ENCODE results near the gene VWF. TPM values are rescaled to one million over a fixed set of nuclear protein-coding genes. Genes with fewer than 3 reads are reported as not detected.
"Not testable (repeated sequence)": the region's sequence is repeated elsewhere in the genome, so short reads cannot be mapped to it uniquely, and the experiment has no call there.

VWF gene
- total RNA-seq, 1 experiment from 2014 or later, result not detected

DNA sequence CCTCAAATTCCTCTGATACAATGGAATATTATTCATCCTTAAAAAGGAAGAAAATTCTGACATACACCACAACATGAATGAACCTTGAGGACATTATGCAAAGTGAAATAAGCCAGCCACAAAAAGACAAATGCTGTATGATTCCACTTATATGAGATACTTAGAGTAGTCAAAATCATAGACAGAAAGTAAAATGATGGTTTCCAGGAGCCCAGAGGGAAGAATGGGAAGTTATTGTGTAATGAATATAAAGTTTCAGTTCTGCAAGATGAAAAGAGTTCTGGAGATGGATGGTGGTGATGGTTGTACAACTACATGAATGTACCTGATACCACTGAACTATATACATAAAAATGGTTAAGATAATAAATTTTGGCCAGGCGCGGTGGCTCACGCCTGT is 18.3 kb downstream of the VWF start:
- POLR2A ChIA-PET (ENCODE audit: unreplicated experiment), result no interaction called here

GRCh38 chr12:6104842-6105241 is 19.6 kb downstream of the VWF start:
- Histone ChIP-seq H3K36me3 (ENCODE audit: low read depth, low read length) (no peaks in the 10 kb centered on the region), H3K9ac (ENCODE audit: low read length) (no peak overlapping the region), H3K27me3 (ENCODE audit: low read length) (no peaks in the 10 kb centered on the region), H3K79me2 (ENCODE audit: low read length) (no peaks in the 10 kb centered on the region), H3K4me2 (ENCODE audit: low read length) (no peak overlapping the region), H3F3A (ENCODE audit: low read length, unreplicated experiment) (no peaks in the 10 kb centered on the region), H4K20me1 (ENCODE audit: low read length) (no peaks in the 10 kb centered on the region), H3K4me3 (ENCODE audit: low read length) (no peak overlapping the region), H3K27ac (ENCODE audit: low read length) (no peak overlapping the region), H2AFZ (ENCODE audit: low read length) (no peak overlapping the region), H3K9me2 (replicated peaks; ENCODE audit: low read length) (no peaks in the 10 kb centered on the region), H3K4me1 (ENCODE audit: insufficient read depth, low read length) (no peaks in the 10 kb centered on the region), H3K9me3 (ENCODE audit: low read length) (no peaks in the 10 kb centered on the region)
- POLR2A ChIA-PET (ENCODE audit: unreplicated experiment), result no interaction called here
- no peak for DNase-seq
- intact Hi-C loops (cut with micrococcal nuclease), result no loop called here
- CTCF ChIA-PET, result no interaction called here
- ATAC-seq, result no peak
- no TSS peak for BruUV-seq (replicated peaks)
- TF ChIP-seq EZH2phosphoT487 (IDR thresholded peaks at IDR 0.05; ENCODE audit: borderline replicate concordance, low read length), result no peak
- TF ChIP-seq CTCF (conservative IDR thresholded peaks at IDR 0.05; ENCODE audit: low read depth, low read length), result no peak
- TF ChIP-seq EZH2 (IDR thresholded peaks at IDR 0.05; ENCODE audit: low read length, unreplicated experiment), result no peak

More for the DNA sequence above, 18.3 kb downstream of the VWF start:
- CTCF ChIA-PET, result no interaction called here
- Histone ChIP-seq H3K27ac (ENCODE audit: low read length) (no peak overlapping the region), H3K9me2 (replicated peaks; ENCODE audit: low read length) (no peaks in the 10 kb centered on the region), H3F3A (ENCODE audit: low read length, unreplicated experiment) (no peaks in the 10 kb centered on the region), H2AFZ (ENCODE audit: low read length) (no peak overlapping the region), H4K20me1 (ENCODE audit: low read length) (no peaks in the 10 kb centered on the region), H3K4me3 (ENCODE audit: low read length) (no peak overlapping the region), H3K9me3 (ENCODE audit: low read length) (no peaks in the 10 kb centered on the region), H3K27me3 (ENCODE audit: low read length) (no peaks in the 10 kb centered on the region), H3K4me1 (ENCODE audit: insufficient read depth, low read length) (no peaks in the 10 kb centered on the region), H3K36me3 (ENCODE audit: low read depth, low read length) (no peaks in the 10 kb centered on the region), H3K9ac (ENCODE audit: low read length) (no peak overlapping the region), H3K79me2 (ENCODE audit: low read length) (no peaks in the 10 kb centered on the region), H3K4me2 (ENCODE audit: low read length) (no peak overlapping the region)
- TF ChIP-seq CTCF (conservative IDR thresholded peaks at IDR 0.05; ENCODE audit: low read depth, low read length) (no peak), EZH2phosphoT487 (IDR thresholded peaks at IDR 0.05; ENCODE audit: borderline replicate concordance, low read length) (no peak), EZH2 (IDR thresholded peaks at IDR 0.05; ENCODE audit: low read length, unreplicated experiment) (no peak)
- no TSS peak for BruUV-seq (replicated peaks)
- ATAC-seq, result no peak
- intact Hi-C loops (cut with micrococcal nuclease), result no loop called here
- no peak for DNase-seq

DNA sequence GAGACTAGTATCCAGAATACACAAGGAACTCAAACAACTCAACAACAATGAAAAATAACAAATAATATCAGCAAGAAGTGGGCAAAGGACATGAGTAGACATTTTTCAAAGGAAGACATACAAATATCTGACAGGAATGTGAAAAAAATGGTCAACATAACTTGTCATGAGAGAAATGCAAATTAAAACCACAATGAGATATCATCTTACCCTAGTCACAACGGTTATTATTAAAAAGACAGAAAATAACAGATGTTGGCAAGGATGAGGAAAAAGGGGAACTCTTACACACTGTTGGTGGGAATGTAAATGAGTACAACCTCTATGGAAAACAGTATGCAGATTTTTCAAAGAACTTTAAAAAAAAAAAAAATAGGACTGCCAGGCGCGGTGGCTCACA is 20.4 kb downstream of the VWF start:
- Histone ChIP-seq H3K4me2 (ENCODE audit: low read length) (no peak overlapping the region), H3K9me2 (replicated peaks; ENCODE audit: low read length) (no peaks in the 10 kb centered on the region), H3K27me3 (ENCODE audit: low read length) (no peaks in the 10 kb centered on the region), H4K20me1 (ENCODE audit: low read length) (no peaks in the 10 kb centered on the region), H3K4me3 (ENCODE audit: low read length) (no peak overlapping the region), H3K36me3 (ENCODE audit: low read depth, low read length) (no peaks in the 10 kb centered on the region), H3K79me2 (ENCODE audit: low read length) (no peaks in the 10 kb centered on the region), H3K4me1 (ENCODE audit: insufficient read depth, low read length) (no peaks in the 10 kb centered on the region), H3F3A (ENCODE audit: low read length, unreplicated experiment) (no peaks in the 10 kb centered on the region), H3K27ac (ENCODE audit: low read length) (no peak overlapping the region), H2AFZ (ENCODE audit: low read length) (no peak overlapping the region), H3K9me3 (ENCODE audit: low read length) (no peaks in the 10 kb centered on the region), H3K9ac (ENCODE audit: low read length) (no peak overlapping the region)
- POLR2A ChIA-PET (ENCODE audit: unreplicated experiment), result no interaction called here
- CTCF ChIA-PET, result no interaction called here
- BruUV-seq (replicated peaks), result no TSS peak
- ATAC-seq (no peak), DNase-seq (no peak)
- TF ChIP-seq EZH2 (IDR thresholded peaks at IDR 0.05; ENCODE audit: low read length, unreplicated experiment) (no peak), CTCF (conservative IDR thresholded peaks at IDR 0.05; ENCODE audit: low read depth, low read length) (no peak), EZH2phosphoT487 (IDR thresholded peaks at IDR 0.05; ENCODE audit: borderline replicate concordance, low read length) (no peak)
- intact Hi-C loops (cut with micrococcal nuclease), result no loop called here

DNA sequence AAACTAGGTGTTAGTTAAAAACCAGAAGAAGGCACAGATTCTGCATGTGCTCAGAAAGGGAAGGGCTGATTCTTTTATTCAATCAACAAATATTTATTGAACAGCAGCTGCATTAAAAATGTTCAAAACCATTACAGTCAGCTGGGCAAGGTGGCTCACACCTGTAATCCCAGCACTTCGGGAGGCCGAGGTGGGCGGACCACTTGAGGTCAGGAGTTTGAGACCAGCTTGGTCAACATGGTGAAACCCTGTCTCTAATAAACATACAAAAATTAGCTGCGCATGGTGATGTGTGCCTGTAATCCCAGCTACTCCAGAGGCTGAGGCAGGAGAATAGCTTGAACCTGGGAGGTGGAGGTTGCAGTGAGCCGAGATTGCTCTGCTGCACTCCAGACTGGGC is 22.4 kb downstream of the VWF start:
- H3K4me2 ChIP-seq (ENCODE audit: low read length); H3K27me3 ChIP-seq (ENCODE audit: low read length); H3K9ac ChIP-seq (ENCODE audit: low read length); H3K4me3 ChIP-seq (ENCODE audit: low read length); BruUV-seq (replicated peaks); H3K79me2 ChIP-seq (ENCODE audit: low read length); DNase-seq; intact Hi-C loops (cut with micrococcal nuclease); H2AFZ ChIP-seq (ENCODE audit: low read length); H3K27ac ChIP-seq (ENCODE audit: low read length); H4K20me1 ChIP-seq (ENCODE audit: low read length); CTCF ChIA-PET; H3K36me3 ChIP-seq (ENCODE audit: low read depth, low read length); H3K9me2 ChIP-seq (replicated peaks; ENCODE audit: low read length); H3K9me3 ChIP-seq (ENCODE audit: low read length); ATAC-seq; H3F3A ChIP-seq (ENCODE audit: low read length, unreplicated experiment); POLR2A ChIA-PET (ENCODE audit: unreplicated experiment): not testable (repeated sequence)
- peaks cover 11% of the 10 kb centered on the region; the same call in 1 of the 2 replicates for H3K4me1 ChIP-seq (ENCODE audit: insufficient read depth, low read length)

All from PC-3 (cell line).